Mucosa of descending colon (tissue), 3 donors: ENCODE results near the gene TLE6. TPM values are rescaled to one million over a fixed set of nuclear protein-coding genes. Genes with fewer than 3 reads are reported as not detected.

Source experiments
- ATAC-seq: fragments of 200-7000 bp; cut with Tn5 transposase; one replicate; pipeline ENCODE4 v1.9.1; 2020; ENCODE audit warnings: mild to moderate bottlenecking, moderate library complexity
- DNase-seq, 3 donors: peaks; one replicate each; pipeline ENCODE4 v3.0.0-alpha.2; 2020
- H3K36me3 ChIP-seq: fragments of 200-600 bp; one replicate; pipeline ENCODE4 v1.8.0; 2021; ENCODE audit warnings: low read depth, mild to moderate bottlenecking
- H3K4me1 ChIP-seq: fragments of 200-600 bp; one replicate; pipeline ENCODE4 v1.8.0; 2021; ENCODE audit warnings: low read depth, mild to moderate bottlenecking
- H3K4me3 ChIP-seq: fragments of 200-600 bp; one replicate; pipeline ENCODE4 v1.8.0; 2021; ENCODE audit warnings: mild to moderate bottlenecking
- H3K9me3 ChIP-seq: fragments of 200-600 bp; one replicate; pipeline ENCODE4 v1.8.0; 2021; ENCODE audit warnings: mild to moderate bottlenecking
- CTCF ChIP-seq: fragments of 200-600 bp; IDR thresholded peaks from one replicate; pipeline ENCODE4 v1.8.0; 2022; ENCODE audit warnings: antibody characterized with exemption, mild to moderate bottlenecking
- intact Hi-C, 2 donors: fragments of 100-400 bp; cut with DNase I in 1 of 2; cut with micrococcal nuclease in 1 of 2; formaldehyde crosslinking; loops; one replicate each; pipeline versions ENCODE4 v1.11.0 to v1.11.1; 2022; cut with DNase I, micrococcal nuclease
- total RNA-seq, 3 donors: library from RNA; stranded (reverse); fragmentation: NEBNext Ultra II Directional in 2 of 3; extraction: Animal tissue kit (Norgen Biotek cat#: 25700) in 2 of 3; gene quantifications; one replicate each; pipeline versions ENCODE4 v1.2.1 to v1.2.4, GENCODE V29; 2021 to 2023
- donor health status: DM: no; HTN: no; CAD: no; lungs with moderate emphysema.
- donor health status: DM: no; HTN: no; CAD: no.
- donor health status: DM: no; HTN: yes; CAD: no.

TLE6 gene
- total RNA-seq, 3 donors from 2014 or later, result 1.8 to 4.1 (median 3.0) TPM

DNA sequence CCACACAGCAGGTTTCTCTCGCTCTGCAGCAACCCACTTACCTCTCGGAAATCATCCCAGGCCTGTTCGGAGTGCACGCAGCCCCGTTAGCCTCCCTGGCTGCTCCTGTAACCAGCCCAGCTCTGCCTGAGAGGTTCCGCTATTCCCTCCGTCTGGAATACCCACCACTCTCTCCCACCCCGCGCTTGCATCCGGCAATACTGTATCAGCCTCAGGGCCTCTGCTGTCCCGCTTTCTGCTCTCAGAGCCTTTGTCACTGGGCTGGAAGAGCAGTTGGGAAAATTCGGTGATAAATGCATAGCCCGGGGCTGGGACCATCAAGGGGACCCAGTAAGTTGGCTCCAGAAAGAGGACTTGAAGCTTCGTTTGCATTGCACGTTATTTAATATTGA is 759 bp upstream of the TLE6 start:
- TF ChIP-seq CTCF, result no peak
- ATAC-seq (no peak), DNase-seq (no peak)
- H3K4me3 ChIP-seq, result no peak overlapping the region
- H3K4me1 ChIP-seq, result peaks cover 14% of the 10 kb centered on the region
- intact Hi-C loops, result no loop called here
- H3K9me3 ChIP-seq, result no peaks in the 10 kb centered on the region
- H3K36me3 ChIP-seq, result no peaks in the 10 kb centered on the region

DNA sequence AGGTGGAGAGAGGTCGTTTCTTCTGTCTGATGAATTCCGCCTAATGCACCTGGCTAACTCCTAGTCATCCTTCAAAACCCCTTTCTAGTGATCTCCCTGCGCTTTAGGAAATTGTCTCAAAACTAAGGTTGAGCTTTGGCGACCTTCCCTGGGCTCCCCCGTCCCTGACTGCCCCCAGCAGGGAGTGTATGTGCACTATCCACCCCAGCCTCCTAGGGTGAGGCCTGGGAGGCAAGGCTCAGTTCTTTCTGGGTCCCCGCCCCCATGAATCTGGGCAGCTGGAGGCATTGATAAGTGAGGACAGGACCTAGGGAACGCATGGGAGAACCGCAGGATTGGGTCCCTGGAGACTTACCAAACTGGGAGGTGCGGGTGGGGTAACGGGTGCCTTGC is 378 bp downstream of the TLE6 start:
- Histone ChIP-seq H3K36me3 (no peaks in the 10 kb centered on the region), H3K4me3 (no peak overlapping the region), H3K9me3 (no peaks in the 10 kb centered on the region), H3K4me1 (peaks cover 16% of the 10 kb centered on the region)
- TF ChIP-seq CTCF, result no peak
- intact Hi-C loops, result no loop called here
- DNase-seq (peak in 1 of 3 donors; percentile 54), ATAC-seq (peak; percentile 4)

- Histone ChIP-seq H3K36me3 (no peaks in the 10 kb centered on the region), H3K9me3 (no peaks in the 10 kb centered on the region), H3K4me3 (no peak overlapping the region), H3K4me1 (peaks cover 22% of the 10 kb centered on the region)
- TF ChIP-seq CTCF, result no peak
- DNase-seq (no peak), ATAC-seq (no peak)
- intact Hi-C loops, result no loop called here
Measured at GRCh38 chr19:2978166-2978767, 903 bp downstream of the TLE6 start.

- ATAC-seq, result no peak
- no peak for DNase-seq
- no peaks in the 10 kb centered on the region for H3K36me3 ChIP-seq
- no peaks in the 10 kb centered on the region for H3K9me3 ChIP-seq
- no peak for TF ChIP-seq CTCF
- intact Hi-C loops, result no loop called here
- H3K4me1 ChIP-seq, result peaks cover 23% of the 10 kb centered on the region
- H3K4me3 ChIP-seq, result no peak overlapping the region
Measured at GRCh38 chr19:2978772-2979171, 1.4 kb downstream of the TLE6 start.

DNA sequence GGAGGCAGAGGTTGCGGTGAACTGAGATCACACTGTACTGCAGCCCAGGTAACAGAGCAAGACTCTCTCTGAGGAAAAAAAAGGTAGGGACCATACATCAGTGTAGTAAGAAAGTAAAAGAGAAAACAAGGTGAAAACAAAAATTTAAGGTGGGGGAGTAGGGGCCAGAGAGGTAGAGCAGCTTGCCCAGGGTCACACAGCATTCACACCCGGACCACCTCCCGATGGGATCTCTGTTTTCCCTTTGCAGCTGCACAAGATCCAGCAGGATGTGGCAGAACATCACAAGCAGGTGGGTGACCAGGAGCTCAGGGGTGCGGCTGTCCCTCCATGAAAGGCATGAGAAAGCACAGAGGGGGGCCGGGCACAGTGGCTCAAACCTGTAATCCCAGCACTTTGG is 4.5 kb downstream of the TLE6 start:
- ATAC-seq (no peak), DNase-seq (no peak)
- Histone ChIP-seq H3K4me1 (peaks cover 14% of the 10 kb centered on the region), H3K9me3 (no peaks in the 10 kb centered on the region), H3K36me3 (no peaks in the 10 kb centered on the region), H3K4me3 (no peak overlapping the region)
- no peak for TF ChIP-seq CTCF
- intact Hi-C loops, result no loop called here

DNA sequence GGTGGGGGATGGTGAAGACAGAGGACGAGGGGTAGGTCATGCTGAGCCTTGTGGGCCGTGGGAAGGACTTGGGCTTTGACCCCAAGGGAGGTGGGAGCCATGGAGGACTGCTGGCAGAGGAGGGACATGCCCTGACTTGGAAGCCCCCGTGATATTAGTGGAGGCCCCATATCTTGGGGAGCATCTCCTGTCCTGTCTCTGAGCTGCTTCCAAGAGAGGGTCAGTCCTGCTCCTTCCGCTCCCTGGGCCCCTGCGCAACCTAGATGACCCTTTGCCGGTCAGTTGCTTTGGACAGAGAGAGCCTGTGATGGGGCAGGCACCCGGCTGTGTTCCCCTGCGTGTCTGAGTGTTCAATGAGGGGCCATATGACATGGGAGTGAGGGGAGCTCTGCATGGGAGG is 5.2 kb downstream of the TLE6 start:
- ATAC-seq (no peak), DNase-seq (no peak)
- Histone ChIP-seq H3K4me3 (no peak overlapping the region), H3K9me3 (no peaks in the 10 kb centered on the region), H3K36me3 (no peaks in the 10 kb centered on the region), H3K4me1 (peaks cover 13% of the 10 kb centered on the region)
- TF ChIP-seq CTCF, result no peak
- intact Hi-C loops, result no loop called here
